GM19328 (cell line): ENCODE data around the gene CCL18.
"Not testable (repeated sequence)": the region's sequence is repeated elsewhere in the genome, so short reads cannot be mapped to it uniquely, and the experiment has no call there.

Experiments
- ATAC-seq: cut with Tn5 transposase; IDR thresholded peaks from one replicate; pipeline ENCODE4 v1.9.1; 2021; ENCODE audit warnings: mild to moderate bottlenecking, moderate library complexity; ENCODE audit not compliant: unreplicated experiment

CCL18 gene

GRCh38 chr17:36063786-36064541 lies at the start of gene CCL18:
TSS of gene CCL18 (plus strand) at chr17:36064272. CDS start at chr17:36064343, 71 bp downstream.
- ATAC-seq = no peak

GRCh38 chr17:36014946-36015345 lies 49.1 kb upstream of the CCL18 start:
- no peak for ATAC-seq

- not testable (repeated sequence) for ATAC-seq
Measured at GRCh38 chr17:36015895-36016294, 48.2 kb upstream of the CCL18 start.

- ATAC-seq = no peak
Measured at GRCh38 chr17:36016555-36016954, 47.5 kb upstream of the CCL18 start.

GRCh38 chr17:36017799-36018198 lies 46.3 kb upstream of the CCL18 start, which contains the start of gene CCL23:
TSS of gene CCL23 (minus strand) at chr17:36017972. CDS start at chr17:36017897, 75 bp downstream.
- ATAC-seq = no peak

- ATAC-seq = no peak
Measured at GRCh38 chr17:36019423-36019822, 44.6 kb upstream of the CCL18 start.

- ATAC-seq = no peak
Measured at GRCh38 chr17:36024106-36024869, 39.8 kb upstream of the CCL18 start.

- no peak for ATAC-seq
Measured at GRCh38 chr17:36027761-36028160, 36.3 kb upstream of the CCL18 start.

- ATAC-seq = no peak
Measured at GRCh38 chr17:36030956-36031355, 33.1 kb upstream of the CCL18 start.

- no peak for ATAC-seq
Measured at GRCh38 chr17:36034127-36034526, 29.9 kb upstream of the CCL18 start.

- ATAC-seq = no peak
Measured at GRCh38 chr17:36036235-36036634, 27.8 kb upstream of the CCL18 start.

- ATAC-seq = no peak
Measured at GRCh38 chr17:36048066-36048465, 16.0 kb upstream of the CCL18 start.

- no peak for ATAC-seq
Measured at GRCh38 chr17:36049643-36050042, 14.4 kb upstream of the CCL18 start.

GRCh38 chr17:36055171-36055570 lies 8.9 kb upstream of the CCL18 start:
- ATAC-seq = no peak

GRCh38 chr17:36055921-36056520 lies 8.1 kb upstream of the CCL18 start:
- ATAC-seq = no peak

- ATAC-seq = no peak
Measured at GRCh38 chr17:36057911-36058310, 6.2 kb upstream of the CCL18 start.

GRCh38 chr17:36059406-36059805 lies 4.7 kb upstream of the CCL18 start:
- no peak for ATAC-seq

- ATAC-seq = no peak
Measured at GRCh38 chr17:36060816-36061215, 3.3 kb upstream of the CCL18 start.

GRCh38 chr17:36066365-36066985 lies 2.4 kb downstream of the CCL18 start:
- ATAC-seq = no peak

GRCh38 chr17:36068524-36068923 lies 4.5 kb downstream of the CCL18 start:
- ATAC-seq = no peak

- ATAC-seq = no peak
Measured at GRCh38 chr17:36069136-36069535, 5.1 kb downstream of the CCL18 start.
